ENCODE data around the gene DAB1.

- TF ChIP-seq POLR2A (IDR thresholded peaks at IDR 0.05) (no peak), CTCF (IDR thresholded peaks at IDR 0.05) (no peak), POLR2AphosphoS5 (IDR thresholded peaks at IDR 0.05) (no peak)
Observed at GRCh38 chr1:56968878-56969495, 454.9 kb downstream of the DAB1 start.

Data from sigmoid colon (tissue), 4 donors.